Measurements from ENCODE around the gene EPYC.
A peak's percentile ranks its signal among the peaks of the same experiment; 100 is the strongest.

The EPYC gene

DNA sequence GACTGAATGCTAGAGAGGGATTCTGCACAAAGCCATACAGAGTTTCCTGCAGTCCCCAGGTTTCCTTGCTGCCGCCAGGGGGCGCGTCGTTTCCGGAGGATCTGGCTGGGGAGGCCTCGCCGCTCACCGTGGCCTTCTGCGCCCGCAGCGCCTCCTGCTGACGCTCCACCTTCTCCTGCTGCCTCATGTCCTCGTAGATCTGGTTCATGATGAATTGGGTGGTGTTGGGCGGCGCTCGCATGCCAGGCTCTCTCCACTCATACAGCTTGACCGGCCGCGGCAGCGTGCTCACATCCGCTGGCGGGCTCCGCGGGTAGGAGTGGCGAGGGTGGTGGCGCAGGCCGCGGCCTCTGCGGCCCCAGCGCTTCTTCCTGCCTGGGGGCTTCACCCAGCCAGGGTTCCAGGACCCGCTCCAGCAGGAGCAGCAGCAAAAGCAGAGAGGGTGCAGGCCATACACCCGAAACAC lies 50.8 kb downstream of the EPYC start:
- DNase-seq = no peak

- no peak for DNase-seq
Measured at GRCh38 chr12:90951432-90952105, 53.2 kb downstream of the EPYC start.

GRCh38 chr12:90947869-90948268 lies 56.9 kb downstream of the EPYC start:
- no peak for DNase-seq

- DNase-seq = peak; percentile 23
Measured at GRCh38 chr12:90945070-90945649, 59.6 kb downstream of the EPYC start.

GRCh38 chr12:90943255-90943654 lies 61.5 kb downstream of the EPYC start:
- DNase-seq = no peak

DNA sequence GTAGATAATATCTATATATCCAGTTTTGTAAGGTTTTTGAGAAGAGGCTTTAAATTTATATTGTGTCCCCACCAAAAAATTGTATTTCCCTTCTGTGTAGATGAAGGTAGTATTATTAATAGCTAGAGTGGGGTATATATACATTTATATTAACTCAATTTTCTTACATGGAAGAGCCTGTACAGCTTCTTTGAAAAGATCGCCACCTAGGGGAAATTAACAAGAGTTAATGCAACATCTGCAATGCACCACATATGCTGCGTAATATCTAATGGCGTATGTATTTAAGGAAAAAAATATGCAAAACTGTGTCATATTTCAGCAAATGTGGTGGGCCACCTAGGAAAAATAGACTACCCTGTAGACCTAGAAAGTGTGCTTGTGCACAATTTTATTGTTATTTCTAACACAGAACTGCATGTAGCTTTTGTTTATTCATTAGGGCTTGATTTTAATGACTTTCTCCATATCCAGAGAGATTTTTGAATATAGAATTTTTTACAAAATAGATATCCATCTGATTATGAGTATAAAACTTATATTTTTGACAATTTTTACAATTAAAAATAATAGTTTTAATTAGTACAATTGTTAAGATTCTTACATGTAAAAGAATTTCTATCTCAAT lies 63.8 kb downstream of the EPYC start:
- DNase-seq = peak; percentile 21

DNA sequence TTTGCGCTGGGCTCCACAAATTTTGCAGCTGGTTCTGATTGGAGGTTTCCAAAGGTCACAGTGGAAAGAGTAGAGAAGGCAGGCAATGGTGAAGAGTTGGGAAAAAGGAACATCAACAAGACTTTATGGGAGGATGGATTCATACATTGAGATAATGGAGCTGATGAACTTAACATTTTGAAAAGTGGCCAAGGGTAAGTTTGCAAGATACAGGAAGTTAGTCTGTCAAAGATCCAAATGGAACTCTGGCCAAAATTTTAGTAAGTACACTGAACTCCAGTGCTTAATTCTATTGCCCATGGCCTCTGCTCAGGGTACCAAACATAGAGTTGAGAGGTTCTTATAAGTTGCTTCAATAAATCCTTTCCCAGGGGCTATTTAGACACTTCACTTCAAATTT lies 65.4 kb downstream of the EPYC start:
- DNase-seq = no peak

DNA sequence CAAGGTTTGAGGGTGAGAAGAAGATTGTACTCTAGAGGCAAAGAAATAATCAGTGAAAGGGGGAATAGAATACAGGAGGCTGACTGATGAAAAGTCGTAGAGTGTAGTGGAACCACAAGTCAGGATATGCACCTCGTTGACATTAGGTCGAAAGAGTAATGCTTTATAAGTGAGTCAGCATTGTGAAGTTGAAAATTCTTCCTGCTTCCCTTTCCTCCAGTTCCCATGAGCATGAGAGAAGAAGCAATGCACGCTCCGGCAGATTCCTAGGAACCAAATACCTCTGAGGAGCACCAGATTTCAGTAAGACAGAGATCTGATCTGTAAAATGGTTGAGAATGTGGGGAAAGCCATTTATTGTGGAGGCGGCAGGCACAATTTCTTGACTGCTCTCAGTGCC lies 66.3 kb downstream of the EPYC start:
- no peak for DNase-seq

DNA sequence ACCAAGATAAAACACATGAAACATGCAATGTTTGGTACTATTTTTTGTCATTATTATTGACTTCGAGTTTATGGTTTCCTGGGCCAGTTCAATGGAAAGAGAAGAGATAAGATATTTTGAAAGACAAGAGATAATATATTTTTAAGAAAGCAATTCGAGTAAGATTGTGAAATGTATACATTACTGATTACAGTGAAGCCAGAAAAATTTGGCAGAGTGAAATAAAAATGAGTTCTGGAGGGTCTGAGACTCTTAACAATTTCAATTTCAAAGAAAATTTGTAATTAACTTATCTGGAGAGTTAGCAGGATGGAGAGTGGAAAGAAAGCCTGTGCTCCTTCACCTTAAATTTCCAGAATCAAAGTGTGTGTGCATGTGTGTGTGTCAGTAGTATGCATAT lies 67.1 kb downstream of the EPYC start:
- no peak for DNase-seq

GRCh38 chr12:90936230-90937005 lies 68.4 kb downstream of the EPYC start:
- DNase-seq = no peak

DNA sequence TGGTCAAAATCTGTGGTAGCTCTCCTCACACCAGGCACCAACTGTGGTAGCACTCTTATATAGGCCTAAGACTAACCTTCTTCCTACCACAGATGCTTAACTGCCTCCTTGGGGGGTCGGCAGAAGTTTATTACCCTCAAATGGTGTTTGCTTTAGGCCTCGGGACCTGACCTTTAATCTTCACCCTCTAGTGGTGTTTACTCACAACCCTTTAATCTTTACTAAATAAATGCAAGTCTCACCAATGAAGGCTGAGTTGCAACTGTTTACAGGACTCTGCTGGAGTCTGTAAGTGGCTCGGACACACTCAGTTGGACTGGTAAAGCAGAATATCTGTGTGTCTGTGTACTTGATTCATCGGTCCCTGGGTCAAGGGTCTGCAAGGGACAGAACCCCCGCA lies 79.2 kb downstream of the EPYC start:
- DNase-seq = no peak

- DNase-seq = no peak
Measured at GRCh38 chr12:90924406-90924805, 80.4 kb downstream of the EPYC start.

GRCh38 chr12:90922145-90922627 lies 82.6 kb downstream of the EPYC start:
- DNase-seq = no peak

- DNase-seq = no peak
Measured at GRCh38 chr12:90921536-90921935, 83.2 kb downstream of the EPYC start.

DNA sequence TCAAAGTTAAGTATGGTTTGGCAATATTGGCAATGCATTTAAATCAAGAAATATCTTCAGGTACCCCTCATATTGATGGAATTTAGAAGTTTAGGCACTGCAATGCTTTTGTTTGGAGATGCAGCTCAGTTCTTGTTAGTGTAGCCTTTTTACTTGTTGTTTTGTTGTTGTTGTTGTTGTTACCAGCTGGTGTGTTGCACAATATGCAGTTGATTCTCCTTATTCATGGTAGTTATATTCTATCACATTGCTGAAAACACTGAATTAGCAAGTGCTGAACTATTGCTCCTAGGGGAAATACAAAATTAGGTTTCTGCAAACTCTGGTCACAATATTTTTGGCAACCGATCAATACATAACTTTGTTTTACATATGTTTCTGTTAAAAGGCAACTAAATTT lies 84.5 kb downstream of the EPYC start:
- DNase-seq = no peak

DNA sequence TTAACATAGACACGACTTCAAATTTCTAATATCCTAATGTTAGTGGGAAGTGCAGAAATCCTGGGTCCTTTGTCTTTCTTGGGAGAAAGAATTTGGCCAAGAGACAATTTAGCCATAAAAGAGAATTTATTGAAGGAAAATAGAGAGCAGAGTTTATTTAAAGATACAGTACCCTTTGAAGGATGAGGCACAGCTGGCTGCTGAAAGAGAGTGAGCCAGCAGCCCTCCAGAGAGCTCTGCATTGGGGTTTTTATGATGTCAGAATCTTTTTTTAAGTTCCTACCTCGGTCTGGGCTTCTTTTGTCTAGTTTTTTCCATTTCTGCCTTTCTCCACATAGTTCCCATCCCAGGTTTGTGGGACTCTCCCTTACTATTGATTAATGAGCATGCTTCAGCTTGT lies 87.3 kb downstream of the EPYC start:
- DNase-seq = no peak

GRCh38 chr12:90916516-90916915 lies 88.3 kb downstream of the EPYC start:
- no peak for DNase-seq

DNA sequence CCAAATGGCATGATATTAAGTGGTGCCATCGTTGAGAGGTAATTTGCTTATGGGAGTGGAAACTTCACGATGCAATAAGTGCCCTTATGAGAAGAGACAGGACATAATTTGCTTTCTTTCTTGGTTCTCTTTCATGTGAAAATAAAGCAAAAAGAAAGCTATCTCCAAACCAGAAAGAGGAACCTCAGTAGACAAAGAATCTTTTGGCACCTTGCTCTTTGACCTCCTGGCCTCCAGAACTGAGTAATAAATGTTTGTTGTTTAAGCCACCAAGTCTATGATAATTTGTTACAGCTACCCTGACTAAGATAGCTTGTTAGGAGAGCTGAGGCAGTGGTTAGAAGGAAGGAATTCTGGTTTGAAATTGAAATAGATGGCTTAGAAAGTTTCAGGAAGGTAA lies 89.4 kb downstream of the EPYC start:
- DNase-seq = no peak
